Measurements from ENCODE around the gene MIX23.

DNA sequence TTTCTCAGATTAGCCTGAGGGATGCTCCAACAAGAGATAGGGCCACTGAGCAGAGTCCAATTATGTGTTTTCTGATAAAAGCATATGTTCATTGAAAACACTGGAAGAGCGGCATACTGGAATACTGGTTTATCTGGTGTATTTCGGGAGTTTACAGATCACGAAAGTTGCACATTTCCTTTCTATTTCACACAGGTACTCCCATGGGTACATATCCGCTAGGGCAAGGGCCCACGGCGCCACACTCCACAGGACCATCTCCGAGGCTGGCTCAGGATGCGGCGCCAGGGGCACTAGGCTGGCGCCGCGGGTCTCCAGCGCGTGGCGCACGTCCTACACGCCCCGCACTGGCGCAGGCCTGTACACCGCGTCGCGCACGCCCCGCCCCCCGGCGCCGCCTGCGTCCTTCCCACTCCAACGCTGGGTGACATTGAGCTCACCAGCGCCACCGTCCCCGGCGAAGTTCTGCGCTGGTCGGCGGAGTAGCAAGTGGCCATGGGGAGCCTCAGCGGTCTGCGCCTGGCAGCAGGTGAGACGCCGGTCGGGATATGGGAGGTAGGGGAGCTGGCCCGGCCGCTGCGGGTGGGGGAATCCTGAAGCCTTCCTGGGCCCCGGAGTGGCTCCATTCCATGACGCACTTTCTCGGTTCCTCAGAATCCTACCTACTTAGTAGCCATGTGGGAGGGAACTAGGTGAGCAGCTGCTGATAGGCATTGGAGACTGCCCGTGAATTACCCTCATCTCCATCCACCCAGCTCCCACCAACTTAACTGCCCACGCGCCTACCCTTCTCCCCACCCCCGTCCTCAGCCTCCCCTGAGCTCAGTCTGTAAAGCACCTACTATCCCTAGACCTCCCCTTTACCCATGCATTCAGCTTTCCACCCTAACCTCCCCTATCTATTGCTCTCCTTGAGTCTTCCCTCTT, 1.0 kb upstream of the MIX23 start, which contains the start of gene FAM162A:
- TF ChIP-seq, protein P1, sequence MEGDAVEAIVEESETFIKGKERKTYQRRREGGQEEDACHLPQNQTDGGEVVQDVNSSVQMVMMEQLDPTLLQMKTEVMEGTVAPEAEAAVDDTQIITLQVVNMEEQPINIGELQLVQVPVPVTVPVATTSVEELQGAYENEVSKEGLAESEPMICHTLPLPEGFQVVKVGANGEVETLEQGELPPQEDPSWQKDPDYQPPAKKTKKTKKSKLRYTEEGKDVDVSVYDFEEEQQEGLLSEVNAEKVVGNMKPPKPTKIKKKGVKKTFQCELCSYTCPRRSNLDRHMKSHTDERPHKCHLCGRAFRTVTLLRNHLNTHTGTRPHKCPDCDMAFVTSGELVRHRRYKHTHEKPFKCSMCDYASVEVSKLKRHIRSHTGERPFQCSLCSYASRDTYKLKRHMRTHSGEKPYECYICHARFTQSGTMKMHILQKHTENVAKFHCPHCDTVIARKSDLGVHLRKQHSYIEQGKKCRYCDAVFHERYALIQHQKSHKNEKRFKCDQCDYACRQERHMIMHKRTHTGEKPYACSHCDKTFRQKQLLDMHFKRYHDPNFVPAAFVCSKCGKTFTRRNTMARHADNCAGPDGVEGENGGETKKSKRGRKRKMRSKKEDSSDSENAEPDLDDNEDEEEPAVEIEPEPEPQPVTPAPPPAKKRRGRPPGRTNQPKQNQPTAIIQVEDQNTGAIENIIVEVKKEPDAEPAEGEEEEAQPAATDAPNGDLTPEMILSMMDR (IDR thresholded peaks at IDR 0.05 in 2 of 3, conservative IDR thresholded peaks at IDR 0.05 in 1 of 3; ENCODE audit: control insufficient read depth in 2 of 3, extremely low read depth in 1 of 3, insufficient read depth in 1 of 3, low read depth in 3 of 3, low read length in 3 of 3), result peak; percentile 55 to 77 (median 61); a peak in 5 of 6 replicates
- no peak for TF ChIP-seq CBX3 (IDR thresholded peaks at IDR 0.05; ENCODE audit: borderline replicate concordance, low read depth)
- TF ChIP-seq BACH1 (IDR thresholded peaks at IDR 0.05; ENCODE audit: borderline replicate concordance), result peak; percentile 92; the same call in 1 of the 2 replicates
- TF ChIP-seq RAD21 (IDR thresholded peaks at IDR 0.05; ENCODE audit: insufficient read depth, low read depth, low read length), result peak; percentile 38
- no peak for TF ChIP-seq GABPA (IDR thresholded peaks at IDR 0.05; ENCODE audit: low read depth)

All from GM12878 (cell line).